Fibroblast of lung (primary cell): ENCODE data around the gene PPP1R14D. TPM values are rescaled to one million over a fixed set of nuclear protein-coding genes. Genes with fewer than 3 reads are reported as not detected.

Experiments
- DNase-seq, 2 donors: peaks; one replicate each; pipeline versions ENCODE4 v3.0.0 to v3.0.0-alpha.2; 2010; ENCODE audit warnings: low read depth in 2 of 2
- H2AFZ ChIP-seq: 2 replicates; pipeline ENCODE4 v1.5.1; 2012; ENCODE audit warnings: low read length, control low read depth, inconsistent platforms
- H3K27ac ChIP-seq: 2 replicates; pipeline ENCODE4 v1.5.1; 2011; ENCODE audit warnings: low read length, control low read depth; ENCODE audit not compliant: insufficient read depth
- H3K27me3 ChIP-seq: 2 replicates; pipeline ENCODE4 v1.5.1; 2011; ENCODE audit warnings: mild to moderate bottlenecking, low read length; ENCODE audit not compliant: control insufficient read depth, insufficient read depth
- H3K36me3 ChIP-seq: 2 replicates; pipeline ENCODE4 v1.5.1; 2011; ENCODE audit warnings: low read length; ENCODE audit not compliant: control insufficient read depth, insufficient read depth
- H3K4me1 ChIP-seq: 2 replicates; pipeline ENCODE4 v1.5.1; 2011; ENCODE audit warnings: low read length; ENCODE audit not compliant: control insufficient read depth, insufficient read depth; ENCODE audit errors: extremely low read depth
- H3K4me2 ChIP-seq: 2 replicates; pipeline ENCODE4 v1.5.1; 2011; ENCODE audit warnings: low read length, control low read depth; ENCODE audit not compliant: insufficient read depth; ENCODE audit errors: extremely low read depth
- H3K4me3 ChIP-seq, 4 experiments: fragments of 200-600 bp in 1 of 4; sonication (generic) in 1 of 4; replicated peaks in 1 of 4; 2 replicates each; pipeline ENCODE4 v1.5.1; 2011 to 2016; ENCODE audit warnings: low read length in 4 of 4, low read depth in 3 of 4, mild to moderate bottlenecking in 3 of 4, control low read depth in 2 of 4, inconsistent platforms in 1 of 4, mixed read lengths in 1 of 4; ENCODE audit not compliant: insufficient read depth in 1 of 4; ENCODE audit errors: control extremely low read depth in 1 of 4
- H3K79me2 ChIP-seq: 2 replicates; pipeline ENCODE4 v1.5.1; 2012; ENCODE audit warnings: mild to moderate bottlenecking, low read length, inconsistent platforms; ENCODE audit not compliant: control insufficient read depth, insufficient read depth
- H3K9ac ChIP-seq: 2 replicates; pipeline ENCODE4 v1.5.1; 2011; ENCODE audit warnings: mild to moderate bottlenecking, low read length, control low read depth; ENCODE audit not compliant: insufficient read depth
- H3K9me3 ChIP-seq: 2 replicates; pipeline ENCODE4 v1.5.1; 2012; ENCODE audit warnings: low read depth, low read length; ENCODE audit not compliant: control insufficient read depth, insufficient read depth
- H4K20me1 ChIP-seq: 2 replicates; pipeline ENCODE4 v1.5.1; 2011; ENCODE audit warnings: low read length; ENCODE audit not compliant: control insufficient read depth, insufficient read depth; ENCODE audit errors: extremely low read depth
- EZH2 ChIP-seq: IDR thresholded peaks from 2 replicates; pipeline ENCODE4 v1.5.1; 2012; ENCODE audit warnings: low read length, control low read depth, mild to moderate bottlenecking; ENCODE audit errors: missing control alignments
- polyA plus RNA-seq, 2 donors: library from polyadenylated mRNA; depleted of rRNA in 1 of 2; stranded (reverse) in 1 of 2; unstranded in 1 of 2; fragments of >200 nt; gene quantifications; 2 replicates each; pipeline ENCODE4 v1.2.1, GENCODE V29; 2011 to 2012; ENCODE audit warnings: missing spikeins in 1 of 2
- total RNA-seq: library from RNA; depleted of rRNA; stranded (reverse); fragments of >200 nt; gene quantifications from 2 replicates; pipeline ENCODE4 v1.2.1, GENCODE V29; 2014
- TF ChIP-seq, protein P1 (sequence below), 2 donors: IDR thresholded peaks in 1 of 2; conservative IDR thresholded peaks in 1 of 2; 1 replicate in 1 of 2; 2 replicates in 1 of 2; pipeline ENCODE4 v1.5.1; 2011 to 2012; ENCODE audit warnings: low read length in 2 of 2, control low read depth in 1 of 2, inconsistent platforms in 1 of 2, low read depth in 1 of 2, mild to moderate bottlenecking in 1 of 2

The PPP1R14D gene
- total and polyA plus RNA-seq, 2 donors (not counting 1 experiment from before 2014, with no cell fraction given), result not detected

- TF ChIP-seq, protein P1, sequence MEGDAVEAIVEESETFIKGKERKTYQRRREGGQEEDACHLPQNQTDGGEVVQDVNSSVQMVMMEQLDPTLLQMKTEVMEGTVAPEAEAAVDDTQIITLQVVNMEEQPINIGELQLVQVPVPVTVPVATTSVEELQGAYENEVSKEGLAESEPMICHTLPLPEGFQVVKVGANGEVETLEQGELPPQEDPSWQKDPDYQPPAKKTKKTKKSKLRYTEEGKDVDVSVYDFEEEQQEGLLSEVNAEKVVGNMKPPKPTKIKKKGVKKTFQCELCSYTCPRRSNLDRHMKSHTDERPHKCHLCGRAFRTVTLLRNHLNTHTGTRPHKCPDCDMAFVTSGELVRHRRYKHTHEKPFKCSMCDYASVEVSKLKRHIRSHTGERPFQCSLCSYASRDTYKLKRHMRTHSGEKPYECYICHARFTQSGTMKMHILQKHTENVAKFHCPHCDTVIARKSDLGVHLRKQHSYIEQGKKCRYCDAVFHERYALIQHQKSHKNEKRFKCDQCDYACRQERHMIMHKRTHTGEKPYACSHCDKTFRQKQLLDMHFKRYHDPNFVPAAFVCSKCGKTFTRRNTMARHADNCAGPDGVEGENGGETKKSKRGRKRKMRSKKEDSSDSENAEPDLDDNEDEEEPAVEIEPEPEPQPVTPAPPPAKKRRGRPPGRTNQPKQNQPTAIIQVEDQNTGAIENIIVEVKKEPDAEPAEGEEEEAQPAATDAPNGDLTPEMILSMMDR (conservative IDR thresholded peaks at IDR 0.05 in 1 of 2, IDR thresholded peaks at IDR 0.05 in 1 of 2; ENCODE audit: low read depth in 1 of 2, low read length in 2 of 2), result no peak
- no peak for TF ChIP-seq EZH2
- no peak for DNase-seq
- Histone ChIP-seq H3K27me3 (peaks cover 9% of the 10 kb centered on the region), H3K4me3 (no peak overlapping the region), H3K36me3 (no peaks in the 10 kb centered on the region), H3K9ac (no peak overlapping the region), H3K9me3 (no peaks in the 10 kb centered on the region), H3K4me1 (no peaks in the 10 kb centered on the region), H3K4me2 (no peak overlapping the region), H3K79me2 (no peaks in the 10 kb centered on the region), H4K20me1 (no peaks in the 10 kb centered on the region), H3K27ac (no peak overlapping the region), H2AFZ (no peak overlapping the region)
Observed at GRCh38 chr15:40821195-40821594, 7.3 kb downstream of the PPP1R14D start.

DNA sequence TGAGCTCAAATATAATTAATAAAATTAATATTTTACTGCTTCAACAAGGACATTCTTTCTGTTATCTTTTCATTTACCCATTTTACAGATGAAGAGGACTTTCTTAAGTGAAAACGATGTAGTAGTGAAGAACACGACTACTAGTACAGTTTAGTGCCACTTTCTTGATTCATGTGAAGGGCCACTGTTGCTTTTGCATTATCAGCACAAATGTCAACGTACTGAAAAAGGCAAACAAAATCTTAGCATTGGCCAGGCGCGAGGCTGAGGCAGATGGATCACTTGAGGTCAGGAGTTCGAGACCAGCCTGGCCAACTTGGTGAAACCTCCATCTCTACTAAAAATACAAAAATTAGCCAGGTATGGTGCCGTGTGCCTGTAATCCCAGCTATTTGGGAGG lies 9.5 kb downstream of the PPP1R14D start:
- Histone ChIP-seq H3K27ac (no peak overlapping the region), H3K9ac (no peak overlapping the region), H3K79me2 (no peaks in the 10 kb centered on the region), H3K4me1 (no peaks in the 10 kb centered on the region), H3K4me2 (no peak overlapping the region), H2AFZ (no peak overlapping the region), H4K20me1 (no peaks in the 10 kb centered on the region), H3K27me3 (no peaks in the 10 kb centered on the region), H3K36me3 (no peaks in the 10 kb centered on the region), H3K4me3 (no peak overlapping the region), H3K9me3 (no peaks in the 10 kb centered on the region)
- DNase-seq, result no peak
- no peak for TF ChIP-seq EZH2
- TF ChIP-seq, protein P1 (conservative IDR thresholded peaks at IDR 0.05 in 1 of 2, IDR thresholded peaks at IDR 0.05 in 1 of 2; ENCODE audit: low read depth in 1 of 2, low read length in 2 of 2), result no peak

DNA sequence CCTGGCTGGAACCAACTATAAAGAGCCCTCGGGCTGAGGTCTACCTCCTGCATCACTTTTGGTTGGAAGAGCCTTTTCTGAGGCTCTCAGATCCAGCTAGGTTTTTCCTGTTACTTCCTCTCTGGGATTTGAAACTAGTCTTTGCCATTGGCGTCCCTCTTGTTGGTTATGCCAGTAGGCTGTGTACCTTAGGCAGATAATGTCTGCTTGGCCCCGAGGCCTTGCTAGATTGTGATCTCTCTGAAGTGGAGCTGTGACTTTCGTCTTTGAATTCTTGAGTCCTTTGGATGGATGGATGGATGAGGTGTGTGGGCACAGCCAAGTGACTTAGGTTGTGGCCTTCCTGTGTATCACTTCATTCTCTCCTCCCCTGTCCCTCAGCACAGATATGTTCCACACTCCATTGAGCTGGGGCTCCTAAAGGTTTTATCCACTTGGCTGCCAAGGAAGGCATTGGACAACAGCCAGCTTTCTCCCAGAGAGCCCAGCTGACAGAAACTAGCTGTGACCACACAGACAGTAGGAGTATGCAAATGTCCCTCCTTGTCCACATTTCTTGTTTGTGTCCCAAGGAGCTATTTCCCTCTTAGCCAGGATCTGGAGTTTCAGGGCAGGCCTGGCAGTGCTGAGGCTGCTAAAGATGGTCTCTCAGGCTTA lies 13.3 kb downstream of the PPP1R14D start:
- H4K20me1 ChIP-seq, result no peaks in the 10 kb centered on the region
- no peak overlapping the region for H3K4me3 ChIP-seq
- no peak overlapping the region for H3K4me2 ChIP-seq
- no peak for TF ChIP-seq EZH2
- TF ChIP-seq, protein P1 (conservative IDR thresholded peaks at IDR 0.05 in 1 of 2, IDR thresholded peaks at IDR 0.05 in 1 of 2; ENCODE audit: low read depth in 1 of 2, low read length in 2 of 2), result no peak
- no peak overlapping the region for H3K27ac ChIP-seq
- peaks cover 8% of the 10 kb centered on the region for H3K36me3 ChIP-seq
- H2AFZ ChIP-seq, result no peak overlapping the region
- no peaks in the 10 kb centered on the region for H3K79me2 ChIP-seq
- no peaks in the 10 kb centered on the region for H3K9me3 ChIP-seq
- H3K9ac ChIP-seq, result no peak overlapping the region
- no peaks in the 10 kb centered on the region for H3K4me1 ChIP-seq
- no peaks in the 10 kb centered on the region for H3K27me3 ChIP-seq
- peak; percentile 11 to 19 for DNase-seq
